AG09309 (cell line): ENCODE measurements around the gene RBCK1.

Source experiments
- DNase-seq: peaks from one replicate; pipeline ENCODE4 v3.0.0-alpha.2; 2010; ENCODE audit warnings: low read depth
- H3K4me3 ChIP-seq: 2 replicates; pipeline ENCODE4 v1.5.1; 2011; ENCODE audit warnings: mild to moderate bottlenecking, low read depth, low read length, moderate library complexity; ENCODE audit not compliant: control insufficient read depth
- TF ChIP-seq, protein P1 (sequence below): IDR thresholded peaks from 2 replicates; pipeline ENCODE4 v1.5.1; 2011; ENCODE audit warnings: mild to moderate bottlenecking, low read depth, low read length, inconsistent platforms; ENCODE audit not compliant: insufficient read depth, control insufficient read depth; ENCODE audit errors: missing control alignments

The RBCK1 gene

DNA sequence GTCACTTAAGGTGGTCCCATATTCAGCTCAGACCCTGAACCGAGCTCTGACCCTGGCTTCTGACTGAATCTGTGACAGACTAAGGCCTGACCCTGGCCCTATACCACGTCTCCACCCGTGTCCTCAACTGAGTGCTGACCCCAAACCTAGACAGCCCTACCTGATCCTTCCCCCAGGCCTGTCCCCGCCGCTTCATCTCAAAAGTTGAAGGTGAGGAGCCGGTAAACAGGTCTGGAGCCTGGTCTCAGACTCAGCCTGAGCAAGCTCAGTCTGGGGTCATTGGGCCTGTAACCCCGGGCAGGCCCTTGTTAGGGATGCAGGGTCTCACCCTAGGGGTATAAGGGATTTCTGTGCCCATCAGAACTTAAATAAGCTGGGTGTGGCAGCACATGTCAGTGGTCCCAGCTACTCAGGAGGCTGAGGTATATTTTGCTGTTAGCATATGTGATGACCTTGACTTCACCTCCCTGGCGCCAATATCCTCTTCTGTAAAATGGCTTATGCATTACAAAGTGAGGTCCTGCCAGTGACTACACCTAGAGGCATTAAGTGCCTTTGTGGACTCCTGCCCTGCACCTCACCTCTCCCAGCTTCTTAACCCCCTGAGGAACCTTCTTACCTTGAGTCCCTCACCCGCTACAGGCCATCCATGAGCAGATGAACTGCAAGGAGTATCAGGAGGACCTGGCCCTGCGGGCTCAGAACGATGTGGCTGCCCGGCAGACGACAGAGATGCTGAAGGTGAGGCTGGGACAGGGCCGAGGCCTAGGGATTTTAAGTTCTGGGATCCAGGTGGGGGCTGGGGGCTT, 20.0 kb downstream of the RBCK1 start:
- no peak overlapping the region for H3K4me3 ChIP-seq
- TF ChIP-seq, protein P1, sequence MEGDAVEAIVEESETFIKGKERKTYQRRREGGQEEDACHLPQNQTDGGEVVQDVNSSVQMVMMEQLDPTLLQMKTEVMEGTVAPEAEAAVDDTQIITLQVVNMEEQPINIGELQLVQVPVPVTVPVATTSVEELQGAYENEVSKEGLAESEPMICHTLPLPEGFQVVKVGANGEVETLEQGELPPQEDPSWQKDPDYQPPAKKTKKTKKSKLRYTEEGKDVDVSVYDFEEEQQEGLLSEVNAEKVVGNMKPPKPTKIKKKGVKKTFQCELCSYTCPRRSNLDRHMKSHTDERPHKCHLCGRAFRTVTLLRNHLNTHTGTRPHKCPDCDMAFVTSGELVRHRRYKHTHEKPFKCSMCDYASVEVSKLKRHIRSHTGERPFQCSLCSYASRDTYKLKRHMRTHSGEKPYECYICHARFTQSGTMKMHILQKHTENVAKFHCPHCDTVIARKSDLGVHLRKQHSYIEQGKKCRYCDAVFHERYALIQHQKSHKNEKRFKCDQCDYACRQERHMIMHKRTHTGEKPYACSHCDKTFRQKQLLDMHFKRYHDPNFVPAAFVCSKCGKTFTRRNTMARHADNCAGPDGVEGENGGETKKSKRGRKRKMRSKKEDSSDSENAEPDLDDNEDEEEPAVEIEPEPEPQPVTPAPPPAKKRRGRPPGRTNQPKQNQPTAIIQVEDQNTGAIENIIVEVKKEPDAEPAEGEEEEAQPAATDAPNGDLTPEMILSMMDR, result no peak
- DNase-seq, result no peak

DNA sequence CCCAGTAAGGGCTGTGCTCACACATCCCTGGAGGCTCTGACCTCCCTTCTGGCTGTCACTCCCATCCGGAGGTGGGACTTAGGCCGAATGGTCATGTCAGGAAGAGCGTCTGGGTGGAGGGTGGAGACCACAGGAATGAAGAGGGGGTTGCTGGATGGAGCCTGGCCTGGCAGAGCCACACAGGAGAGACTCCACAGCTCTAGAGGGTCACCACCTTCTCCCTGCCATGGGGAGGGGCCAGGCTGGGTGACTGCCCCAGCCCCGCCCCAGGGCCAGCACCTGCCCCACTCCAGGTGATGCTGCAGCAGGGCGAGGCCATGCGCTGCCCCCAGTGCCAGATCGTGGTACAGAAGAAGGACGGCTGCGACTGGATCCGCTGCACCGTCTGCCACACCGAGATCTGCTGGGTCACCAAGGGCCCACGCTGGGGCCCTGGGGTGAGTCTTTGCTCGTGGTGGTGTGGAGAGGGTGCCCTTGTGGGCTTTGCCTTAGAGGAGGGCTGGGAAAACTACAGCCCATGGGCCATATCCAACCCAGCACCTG, 20.6 kb downstream of the RBCK1 start:
- DNase-seq, result no peak
- H3K4me3 ChIP-seq, result no peak overlapping the region
- TF ChIP-seq, protein P1, result no peak

DNA sequence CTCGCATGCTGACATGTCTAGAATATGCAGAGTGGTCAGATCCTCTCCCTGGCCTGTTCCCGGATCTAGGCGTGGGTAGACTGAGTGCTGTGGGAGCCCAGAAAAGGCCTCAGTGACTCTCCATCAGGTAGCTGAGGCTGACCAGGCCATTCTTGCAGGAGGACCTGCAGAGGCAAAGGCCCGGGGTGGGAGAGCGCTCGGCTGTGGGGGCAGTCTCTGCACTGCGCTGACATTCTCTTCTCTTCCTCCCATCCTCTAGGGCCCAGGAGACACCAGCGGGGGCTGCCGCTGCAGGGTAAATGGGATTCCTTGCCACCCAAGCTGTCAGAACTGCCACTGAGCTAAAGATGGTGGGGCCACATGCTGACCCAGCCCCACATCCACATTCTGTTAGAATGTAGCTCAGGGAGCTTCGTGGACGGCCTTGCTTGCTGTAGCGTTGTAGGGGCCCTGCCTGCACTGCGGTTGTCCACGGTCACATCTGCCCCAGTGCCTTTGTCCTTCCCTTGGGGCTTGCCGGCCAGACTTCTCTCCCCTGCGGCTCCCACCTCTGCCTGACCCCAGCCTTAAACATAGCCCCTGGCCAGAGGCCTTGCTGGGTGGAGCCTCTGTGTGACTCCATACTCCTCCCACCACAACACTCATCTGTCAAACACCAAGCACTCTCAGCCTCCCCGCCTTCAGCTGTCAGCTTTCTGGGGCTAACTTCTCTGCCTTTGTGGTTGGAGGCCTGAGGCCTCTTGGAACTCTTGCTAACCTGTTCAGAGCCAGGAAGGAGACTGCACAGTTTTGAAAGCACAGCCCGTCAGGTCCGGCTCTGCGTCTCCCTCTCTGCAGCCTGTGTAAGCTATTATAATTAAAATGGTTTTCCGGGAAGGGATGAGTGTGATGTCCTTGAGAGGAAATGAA, 22.2 kb downstream of the RBCK1 start:
- TF ChIP-seq, protein P1, result no peak
- no peak overlapping the region for H3K4me3 ChIP-seq

DNA sequence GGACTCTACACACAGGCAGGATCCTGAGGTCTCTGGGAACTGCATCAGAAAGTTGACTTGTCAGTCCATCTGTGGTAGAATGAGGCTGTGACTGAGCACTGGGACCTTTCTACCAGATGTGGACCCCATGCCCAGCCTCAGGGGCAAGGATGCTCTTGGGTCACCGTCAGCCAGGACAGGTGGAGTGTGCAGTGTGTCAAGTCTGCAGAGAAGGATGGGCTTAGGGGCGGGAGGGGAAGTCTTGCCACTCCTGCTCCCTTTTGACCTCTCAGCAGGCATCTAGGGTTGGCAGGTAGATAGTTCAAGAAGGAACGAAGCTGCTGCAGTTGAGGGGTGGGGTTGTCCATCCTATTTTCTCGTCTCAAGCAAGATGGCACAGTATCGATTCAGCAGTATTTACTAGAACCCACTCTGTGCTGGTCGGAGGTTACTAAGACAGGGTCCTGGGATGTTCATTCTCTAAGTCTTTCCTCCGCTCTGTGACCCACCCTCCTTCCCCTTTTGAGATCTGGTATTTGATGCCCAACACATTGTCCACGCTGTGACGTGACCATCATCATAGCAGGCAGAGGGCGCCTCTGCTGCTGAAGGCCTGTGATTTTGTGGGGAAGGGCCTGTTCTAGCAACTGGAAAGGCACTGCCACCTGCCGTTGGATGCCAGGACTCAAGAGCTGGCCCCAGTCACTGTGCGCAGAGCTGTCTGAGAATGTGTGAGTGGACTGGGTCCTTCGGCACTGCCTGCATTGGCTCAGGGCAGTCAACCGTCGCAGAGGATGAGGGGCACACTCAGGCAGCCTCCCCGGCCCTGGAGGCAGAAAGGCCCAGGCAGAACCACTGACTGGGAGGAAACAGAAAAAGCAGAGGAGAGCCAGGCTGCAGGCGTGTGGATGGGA, 23.2 kb downstream of the RBCK1 start:
- TF ChIP-seq, protein P1, result peak; percentile 64
- no peak overlapping the region for H3K4me3 ChIP-seq
- DNase-seq, result peak; percentile 18

More for the DNA sequence above, 22.2 kb downstream of the RBCK1 start:
- DNase-seq, result no peak

DNA sequence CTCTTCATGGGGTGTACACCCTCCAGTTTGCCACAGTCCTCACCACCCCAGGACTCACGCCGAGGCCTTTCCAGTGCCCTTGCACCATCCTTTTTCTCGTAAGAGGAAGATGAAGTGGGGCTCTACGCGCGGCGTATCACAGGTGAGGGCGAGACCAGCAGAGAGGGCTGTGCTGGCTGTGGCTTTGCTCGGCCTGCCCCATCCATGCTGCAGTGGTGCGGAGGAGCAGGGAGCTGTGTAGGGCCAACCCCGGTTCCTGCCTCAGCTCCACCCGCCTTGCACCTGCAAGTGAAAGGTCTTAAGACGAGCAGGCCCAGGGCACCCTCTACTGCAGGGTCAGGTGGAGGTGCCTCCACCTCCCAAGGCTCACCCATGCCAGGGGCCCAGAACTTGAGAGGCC, 24.1 kb downstream of the RBCK1 start:
- DNase-seq, result no peak
- TF ChIP-seq, protein P1, result no peak
- no peak overlapping the region for H3K4me3 ChIP-seq

DNA sequence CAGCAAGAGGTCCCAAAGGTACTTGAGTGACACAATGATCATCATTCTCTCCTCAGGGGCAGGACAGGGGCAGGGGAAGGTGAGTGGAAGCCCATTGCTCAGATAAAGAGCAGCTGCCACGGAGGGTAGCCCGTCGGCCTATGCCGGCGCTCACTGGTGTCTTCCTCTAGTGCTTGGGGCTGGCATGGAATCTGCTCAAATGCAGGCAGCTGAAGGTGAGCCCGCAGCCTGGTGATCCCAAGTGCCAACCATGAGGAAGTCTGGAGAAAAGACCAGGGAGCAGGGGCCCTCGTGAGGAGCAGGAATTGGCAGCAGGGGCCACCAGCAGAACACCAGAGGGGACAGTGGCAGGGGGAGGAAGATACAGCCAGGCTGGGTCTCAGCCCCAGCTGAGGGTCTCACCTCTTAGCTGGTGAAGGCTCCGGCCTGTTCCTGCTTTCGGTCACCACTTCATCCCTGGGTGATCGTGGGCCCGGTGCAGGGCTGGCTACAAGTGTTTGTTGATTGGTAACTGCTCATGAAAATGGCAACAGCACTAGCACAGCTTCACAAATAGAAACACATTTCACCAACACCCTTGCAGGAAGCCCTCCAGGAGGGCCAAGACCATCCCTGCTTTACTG, 24.7 kb downstream of the RBCK1 start:
- no peak for DNase-seq
- TF ChIP-seq, protein P1, result no peak
- H3K4me3 ChIP-seq, result no peak overlapping the region
